Measurements from ENCODE around the gene GALNT18.

DNA sequence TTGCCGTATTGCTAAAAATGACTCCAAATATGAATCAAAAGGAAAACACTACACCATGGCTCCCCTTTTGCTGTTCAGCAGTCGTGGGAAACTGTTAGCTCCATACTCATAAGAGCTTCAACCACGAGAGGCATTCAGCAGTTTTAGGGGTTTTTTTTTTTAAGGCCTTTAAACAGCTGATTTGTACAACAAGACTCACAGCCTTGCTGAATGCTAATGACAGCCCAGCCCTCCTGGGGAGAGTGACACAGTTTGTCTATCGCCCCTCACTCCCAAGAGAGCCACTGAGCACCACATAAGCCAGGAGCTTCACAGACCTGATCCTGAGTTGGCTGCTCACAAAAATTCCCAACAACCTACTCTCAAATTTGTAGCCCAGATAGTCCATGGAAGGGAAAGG, 32.4 kb downstream of the GALNT18 start:
- TF ChIP-seq, protein P1, sequence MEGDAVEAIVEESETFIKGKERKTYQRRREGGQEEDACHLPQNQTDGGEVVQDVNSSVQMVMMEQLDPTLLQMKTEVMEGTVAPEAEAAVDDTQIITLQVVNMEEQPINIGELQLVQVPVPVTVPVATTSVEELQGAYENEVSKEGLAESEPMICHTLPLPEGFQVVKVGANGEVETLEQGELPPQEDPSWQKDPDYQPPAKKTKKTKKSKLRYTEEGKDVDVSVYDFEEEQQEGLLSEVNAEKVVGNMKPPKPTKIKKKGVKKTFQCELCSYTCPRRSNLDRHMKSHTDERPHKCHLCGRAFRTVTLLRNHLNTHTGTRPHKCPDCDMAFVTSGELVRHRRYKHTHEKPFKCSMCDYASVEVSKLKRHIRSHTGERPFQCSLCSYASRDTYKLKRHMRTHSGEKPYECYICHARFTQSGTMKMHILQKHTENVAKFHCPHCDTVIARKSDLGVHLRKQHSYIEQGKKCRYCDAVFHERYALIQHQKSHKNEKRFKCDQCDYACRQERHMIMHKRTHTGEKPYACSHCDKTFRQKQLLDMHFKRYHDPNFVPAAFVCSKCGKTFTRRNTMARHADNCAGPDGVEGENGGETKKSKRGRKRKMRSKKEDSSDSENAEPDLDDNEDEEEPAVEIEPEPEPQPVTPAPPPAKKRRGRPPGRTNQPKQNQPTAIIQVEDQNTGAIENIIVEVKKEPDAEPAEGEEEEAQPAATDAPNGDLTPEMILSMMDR (IDR thresholded peaks at IDR 0.05), result no peak
- no peak for TF ChIP-seq POLR2A (IDR thresholded peaks at IDR 0.05)

Measured in body of pancreas (tissue), 4 donors.